Large intestine (tissue), 12 donors: ENCODE results near the gene DBX1. TPM values are rescaled to one million over a fixed set of nuclear protein-coding genes. Genes with fewer than 3 reads are reported as not detected.
"Not testable (repeated sequence)": the region's sequence is repeated elsewhere in the genome, so short reads cannot be mapped to it uniquely, and the experiment has no call there.

Experiments
- DNase-seq, 2 donors: peaks; one replicate each; pipeline versions ENCODE4 v3.0.0 to v3.0.0-alpha.2; 2013
- H3K27ac ChIP-seq: one replicate; pipeline ENCODE4 v1.5.1; 2013; ENCODE audit warnings: low read length
- H3K27me3 ChIP-seq: 2 replicates; pipeline ENCODE4 v1.6.1; 2013; ENCODE audit warnings: low read length; ENCODE audit not compliant: control insufficient read depth, insufficient read depth
- H3K36me3 ChIP-seq: 2 replicates; pipeline ENCODE4 v1.6.1; 2013; ENCODE audit warnings: low read length; ENCODE audit not compliant: control insufficient read depth, insufficient read depth
- H3K4me1 ChIP-seq: one replicate; pipeline ENCODE4 v1.6.1; 2013; ENCODE audit warnings: low read length; ENCODE audit not compliant: control insufficient read depth, insufficient read depth
- H3K4me3 ChIP-seq: one replicate; pipeline ENCODE4 v1.5.1; 2013; ENCODE audit warnings: low read length
- H3K9me3 ChIP-seq: one replicate; pipeline ENCODE4 v1.6.1; 2013; ENCODE audit warnings: mild to moderate bottlenecking, low read depth, low read length, moderate library complexity; ENCODE audit not compliant: control insufficient read depth
- WGBS: methylation state at CpG from one replicate; pipeline ENCODE4 v1.1.5; 2013; ENCODE audit warnings: low lambda C conversion rate; ENCODE audit not compliant: insufficient coverage; 5-methylcytosine and 5-hydroxymethylcytosine counted together
- long read RNA-seq, 11 donors: transcript quantifications; one replicate each; lab custom pipeline, GENCODE V29; 2026
- polyA plus RNA-seq: library from polyadenylated mRNA; unstranded; fragments of 120-200 nt; gene quantifications from one replicate; pipeline ENCODE4 v1.2.1, GENCODE V29; 2013

DBX1 gene, protein sequence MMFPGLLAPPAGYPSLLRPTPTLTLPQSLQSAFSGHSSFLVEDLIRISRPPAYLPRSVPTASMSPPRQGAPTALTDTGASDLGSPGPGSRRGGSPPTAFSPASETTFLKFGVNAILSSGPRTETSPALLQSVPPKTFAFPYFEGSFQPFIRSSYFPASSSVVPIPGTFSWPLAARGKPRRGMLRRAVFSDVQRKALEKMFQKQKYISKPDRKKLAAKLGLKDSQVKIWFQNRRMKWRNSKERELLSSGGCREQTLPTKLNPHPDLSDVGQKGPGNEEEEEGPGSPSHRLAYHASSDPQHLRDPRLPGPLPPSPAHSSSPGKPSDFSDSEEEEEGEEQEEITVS
- not detected for polyA plus RNA-seq
- long read RNA-seq, donor 1, result 0 reads
- long read RNA-seq, donor 2, result 0 reads
- long read RNA-seq, donor 3, result 0 reads
- long read RNA-seq, donor 4, result 0 reads
- long read RNA-seq, donor 5, result 0 reads
- long read RNA-seq, donor 6, result 0 reads
- long read RNA-seq, donor 7, result 0 reads
- long read RNA-seq, donor 8, result 0 reads
- long read RNA-seq, donor 9, result 0 reads
- long read RNA-seq, donor 10, result 0 reads
- long read RNA-seq, donor 11, result 0 reads

DNA sequence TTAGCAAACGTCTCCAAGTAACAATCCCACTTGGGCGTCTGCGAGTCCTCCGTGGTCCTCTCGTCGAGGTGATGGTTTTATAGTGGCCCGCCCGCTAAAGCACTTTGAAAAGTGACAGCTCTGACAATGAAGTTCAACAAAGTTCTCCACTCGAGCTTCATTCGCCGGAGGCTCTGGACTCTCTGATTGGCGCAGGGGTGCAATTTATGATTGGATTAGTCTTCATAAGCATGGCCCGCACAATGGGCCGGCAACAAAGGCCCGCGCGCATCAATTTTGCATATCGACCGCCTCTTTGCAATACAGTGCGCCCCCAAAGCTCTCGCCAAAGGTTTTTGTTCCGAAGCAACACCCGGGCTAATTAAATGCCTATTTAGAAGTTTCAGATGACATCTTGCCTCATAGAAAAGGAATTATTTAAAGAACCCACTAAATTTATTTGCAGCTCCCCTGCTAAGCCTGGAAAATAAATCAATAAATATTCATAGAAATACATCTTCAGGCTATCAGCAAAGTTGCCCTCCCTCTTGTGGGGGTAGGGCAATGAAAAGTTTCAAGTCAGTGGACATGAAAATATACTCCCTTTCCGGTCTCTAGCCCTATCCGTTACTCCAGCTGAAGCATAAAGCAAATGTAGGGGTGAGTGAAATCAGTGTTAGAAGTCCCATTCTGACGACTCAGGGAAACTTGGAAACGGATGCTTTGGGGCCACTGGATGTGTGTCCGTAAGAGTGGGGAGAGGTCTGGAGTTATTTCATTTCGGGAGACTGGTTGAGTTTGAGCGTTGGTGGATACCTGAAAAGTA, at the start of gene DBX1:
Gene DBX1 (minus strand): TSS at position 51 of the 805 bp plus-strand sequence. CDS start 151 bp downstream, outside the sequence.
- Histone ChIP-seq H3K9me3 (peaks cover 22% of the 10 kb centered on the region), H3K36me3 (no peaks in the 10 kb centered on the region), H3K27ac (no peak within 1 kb of the TSS), H3K27me3 (peaks cover 100% of the 10 kb centered on the region), H3K4me3 (no peak within 1 kb of the TSS), H3K4me1 (peaks cover 12% of the 10 kb centered on the region)
- 0% methylated on average over 1 of the region's 30 CpGs for WGBS
- DNase-seq, result no peak

DNA sequence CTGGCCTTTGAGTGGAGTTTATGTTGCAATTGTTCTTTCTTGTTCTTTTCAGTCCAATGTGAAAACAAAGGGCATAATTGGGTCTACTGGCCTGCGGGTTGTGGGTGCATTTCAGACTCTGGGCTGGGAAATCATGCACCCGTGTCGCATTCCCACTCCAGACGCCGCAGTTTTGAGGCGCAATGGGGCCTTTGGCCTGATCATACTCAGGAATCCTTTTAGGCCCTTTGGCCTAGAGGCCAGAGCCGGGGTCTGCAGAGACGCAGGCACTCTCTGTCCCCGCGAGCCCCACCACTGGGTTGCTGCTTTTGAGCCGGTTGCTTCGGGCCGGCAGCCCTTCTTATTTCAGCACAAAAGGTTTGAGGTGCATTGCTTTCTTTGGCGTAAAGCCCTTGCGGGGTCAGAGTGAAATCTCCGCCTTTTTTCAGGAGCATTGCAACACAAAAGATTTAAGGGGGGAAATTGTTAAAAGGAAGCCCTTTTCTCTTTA, 48.4 kb upstream of the DBX1 start:
- Histone ChIP-seq H3K36me3 (no peaks in the 10 kb centered on the region), H3K27me3 (peaks cover 57% of the 10 kb centered on the region), H3K9me3 (no peaks in the 10 kb centered on the region)

DNA sequence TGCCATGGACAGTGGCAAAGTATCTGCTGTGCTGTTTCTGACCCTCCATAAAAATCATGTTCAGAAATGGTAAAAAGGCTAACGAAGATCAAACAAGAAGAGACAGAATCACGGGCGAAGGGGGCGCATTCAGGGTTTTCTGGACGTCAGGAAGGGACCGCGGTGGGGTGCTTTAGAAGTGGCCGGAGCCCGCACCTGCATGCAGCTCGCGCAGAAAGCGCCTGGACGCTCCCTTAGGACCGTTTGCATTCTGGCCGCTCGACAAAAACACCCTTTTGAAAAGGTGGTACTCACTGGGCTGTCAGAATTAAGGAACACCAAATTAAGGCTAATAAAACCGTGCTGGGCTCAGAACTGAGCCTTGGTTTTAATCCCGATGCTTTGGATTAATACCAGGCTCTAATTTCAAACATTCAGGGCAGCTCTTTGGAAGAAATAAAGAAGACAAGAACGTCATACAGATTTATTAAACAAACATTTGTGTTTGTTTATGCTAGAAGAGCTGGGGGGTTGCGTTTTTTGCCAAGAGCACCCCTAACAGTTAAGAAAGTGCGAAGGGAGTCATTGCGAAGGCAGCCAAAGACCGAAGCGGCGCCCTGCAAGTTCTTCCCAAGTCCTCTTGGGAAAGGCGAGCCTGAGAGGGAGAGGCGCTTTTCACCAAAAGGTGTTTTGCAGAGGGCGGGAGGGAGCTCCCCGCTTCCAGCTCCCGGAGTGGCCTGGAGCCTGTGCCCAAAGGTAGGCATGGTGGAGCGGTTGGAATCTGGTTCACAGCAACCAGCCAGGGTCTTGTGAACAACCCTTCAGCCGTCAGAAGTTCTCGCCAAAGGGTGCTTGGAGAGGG, 47.7 kb upstream of the DBX1 start:
- no CpG with 5 or more reads among the region's 33 CpGs for WGBS
- Histone ChIP-seq H3K27me3 (peaks cover 61% of the 10 kb centered on the region), H3K9me3 (no peaks in the 10 kb centered on the region)

More for the DNA sequence above, 48.4 kb upstream of the DBX1 start:
- DNase-seq, result no peak
- no CpG with 5 or more reads among the region's 16 CpGs for WGBS
- Histone ChIP-seq H3K27ac (no peak overlapping the region), H3K4me3 (no peak overlapping the region), H3K4me1 (no peaks in the 10 kb centered on the region)

DNA sequence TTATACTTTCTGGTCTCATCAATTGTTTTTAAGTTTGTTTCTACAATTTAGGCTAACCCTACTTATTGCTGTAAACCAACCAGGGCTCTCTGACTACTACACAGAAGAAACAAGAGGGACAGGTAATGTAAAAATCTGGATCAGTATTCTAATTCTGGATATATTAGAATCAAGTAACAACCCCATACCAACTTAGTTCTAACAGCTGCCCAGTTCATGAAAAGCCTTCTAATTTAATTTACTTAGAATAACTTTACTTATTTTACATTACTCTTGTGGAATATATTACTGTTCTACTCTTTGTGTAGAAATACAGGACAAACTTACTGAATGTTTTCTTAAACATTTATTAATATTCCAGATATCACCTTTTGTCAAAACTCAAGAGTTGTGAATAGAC, 45.5 kb upstream of the DBX1 start:
- no peak for DNase-seq
- Histone ChIP-seq H3K27me3 (peaks cover 58% of the 10 kb centered on the region), H3K27ac (no peak overlapping the region), H3K4me1 (no peaks in the 10 kb centered on the region), H3K4me3 (no peak overlapping the region), H3K9me3 (no peaks in the 10 kb centered on the region), H3K36me3 (no peaks in the 10 kb centered on the region)

More for the DNA sequence above, 47.7 kb upstream of the DBX1 start:
- no peak for DNase-seq
- H3K4me3 ChIP-seq, result no peak overlapping the region
- H3K36me3 ChIP-seq, result no peaks in the 10 kb centered on the region
- H3K4me1 ChIP-seq, result no peaks in the 10 kb centered on the region
- H3K27ac ChIP-seq, result no peak overlapping the region

DNA sequence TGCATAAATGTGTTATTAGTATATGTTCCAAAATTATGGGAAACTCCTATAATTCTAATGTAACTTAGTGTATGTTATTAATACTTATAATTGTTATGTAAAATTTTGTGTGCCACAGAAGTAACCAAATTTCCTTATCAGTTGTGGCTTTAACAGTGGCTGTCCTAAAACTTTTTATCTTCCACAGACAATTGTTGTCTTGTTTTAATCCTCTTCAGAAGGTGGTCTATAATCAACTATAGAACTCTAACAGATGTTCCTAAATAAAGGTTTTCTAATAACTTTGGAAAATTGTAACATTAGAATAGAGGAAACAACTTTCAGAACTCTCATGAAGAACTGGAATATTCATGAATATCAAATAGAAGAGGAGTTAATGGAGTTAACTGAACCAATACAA, 44.4 kb upstream of the DBX1 start:
- no peak overlapping the region for H3K4me3 ChIP-seq
- no peak overlapping the region for H3K27ac ChIP-seq
- peaks cover 47% of the 10 kb centered on the region for H3K27me3 ChIP-seq
- no peaks in the 10 kb centered on the region for H3K4me1 ChIP-seq
- H3K36me3 ChIP-seq, result no peaks in the 10 kb centered on the region
- no peaks in the 10 kb centered on the region for H3K9me3 ChIP-seq
- DNase-seq, result no peak

DNA sequence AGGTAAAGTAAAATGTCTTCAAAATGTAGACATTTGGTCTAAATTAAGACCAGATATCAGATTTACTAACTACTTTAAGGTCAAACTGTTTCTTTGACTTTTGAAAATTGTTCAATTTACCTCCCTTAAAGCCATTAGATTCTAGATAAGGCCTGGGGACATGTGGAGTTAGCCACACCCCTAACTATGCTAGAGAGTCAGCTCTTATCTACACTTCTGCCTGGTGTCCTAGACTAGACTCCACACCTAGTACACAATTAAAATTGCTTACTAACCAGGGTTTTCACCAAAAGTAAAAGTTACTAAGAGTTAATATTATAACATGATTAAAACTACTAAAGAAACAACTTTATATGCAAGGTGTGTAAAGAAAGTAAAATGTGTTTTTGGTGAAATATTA, 43.6 kb upstream of the DBX1 start:
- no peak overlapping the region for H3K27ac ChIP-seq
- H3K4me3 ChIP-seq, result no peak overlapping the region
- DNase-seq, result no peak
- no peaks in the 10 kb centered on the region for H3K9me3 ChIP-seq
- no peaks in the 10 kb centered on the region for H3K36me3 ChIP-seq
- H3K27me3 ChIP-seq, result peaks cover 38% of the 10 kb centered on the region
- no peaks in the 10 kb centered on the region for H3K4me1 ChIP-seq

DNA sequence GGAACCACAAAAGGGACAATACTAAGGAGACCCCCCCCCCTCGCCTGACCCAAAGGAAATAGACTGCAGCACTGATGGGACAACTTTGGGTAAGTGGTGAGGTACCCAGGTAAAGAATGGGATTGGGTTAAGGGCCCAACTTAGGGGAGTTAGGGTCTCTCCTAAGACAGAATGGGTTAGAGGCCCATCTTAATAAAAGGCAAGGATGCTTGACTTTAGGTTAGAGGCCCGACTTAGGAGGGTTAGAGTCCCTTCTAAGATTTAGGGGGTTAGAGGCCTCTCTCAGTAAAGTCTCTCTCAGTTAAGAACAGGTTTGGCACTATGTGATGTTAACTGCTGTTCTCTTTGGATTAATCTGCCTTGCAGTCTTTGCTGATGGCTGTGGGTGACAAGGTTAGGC, 41.0 kb upstream of the DBX1 start:
- Histone ChIP-seq H3K4me1 (no peaks in the 10 kb centered on the region), H3K4me3 (no peak overlapping the region), H3K9me3 (no peaks in the 10 kb centered on the region), H3K36me3 (no peaks in the 10 kb centered on the region), H3K27ac (no peak overlapping the region), H3K27me3 (peaks cover 16% of the 10 kb centered on the region)
- no CpG with 5 or more reads among the region's 2 CpGs for WGBS
- no peak for DNase-seq

DNA sequence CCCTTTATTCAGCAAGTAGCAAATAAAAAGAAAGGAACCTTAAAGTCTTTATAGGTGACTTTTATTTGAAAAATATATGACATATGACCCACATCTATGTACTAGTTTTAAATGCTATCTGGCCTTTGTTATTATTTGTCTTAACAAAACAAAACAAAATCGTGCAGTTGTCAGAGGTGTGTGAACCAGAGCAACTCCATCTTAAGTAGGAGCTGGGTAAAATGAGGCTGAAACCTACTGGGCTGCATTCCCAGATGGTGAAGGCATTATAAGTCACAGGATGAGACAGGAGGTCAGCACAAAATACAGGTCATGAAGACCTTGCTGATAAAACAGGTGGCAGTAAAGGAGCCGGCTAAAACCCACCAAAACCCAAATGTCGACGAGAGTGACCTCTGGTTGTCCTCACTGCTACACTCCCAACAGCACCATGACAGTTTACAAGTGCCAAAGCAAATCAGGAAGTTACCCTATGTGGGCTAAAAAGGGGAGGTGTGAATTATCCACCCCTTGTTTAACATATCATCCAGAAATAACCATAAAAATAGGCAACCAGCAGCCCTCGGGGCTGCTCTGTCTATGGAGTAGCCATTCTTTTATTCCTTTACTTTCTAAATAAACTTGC, 40.2 kb upstream of the DBX1 start:
- not testable (repeated sequence) for H3K4me1 ChIP-seq, H3K9me3 ChIP-seq, H3K27ac ChIP-seq, DNase-seq, H3K4me3 ChIP-seq, H3K36me3 ChIP-seq
- H3K27me3 ChIP-seq, result peaks cover 13% of the 10 kb centered on the region
- WGBS, result no CpG with 5 or more reads among the region's 5 CpGs

DNA sequence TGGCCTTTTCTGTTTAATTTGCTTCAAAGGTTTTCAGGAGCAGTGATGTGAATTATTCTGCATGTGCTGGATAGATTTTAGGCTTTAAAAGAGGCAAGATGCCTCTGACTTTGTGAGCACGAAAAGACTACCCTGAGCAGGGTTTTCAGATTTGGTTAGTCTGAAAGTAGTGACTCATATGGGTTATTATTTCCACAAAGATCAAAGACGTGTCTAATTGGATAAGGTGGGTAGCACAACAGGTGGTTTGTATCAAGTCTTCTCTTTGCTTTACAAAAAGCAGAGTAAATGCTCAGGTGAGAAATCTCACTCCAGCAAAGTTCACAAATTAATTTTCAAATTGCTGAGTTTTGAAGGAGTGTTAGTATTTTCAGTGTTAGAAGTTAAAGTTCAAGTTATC, 37.6 kb upstream of the DBX1 start:
- Histone ChIP-seq H3K4me3 (no peak overlapping the region), H3K27ac (no peak overlapping the region), H3K9me3 (no peaks in the 10 kb centered on the region), H3K4me1 (no peaks in the 10 kb centered on the region), H3K36me3 (no peaks in the 10 kb centered on the region), H3K27me3 (peaks cover 7% of the 10 kb centered on the region)
- no peak for DNase-seq
- WGBS, result 17% methylated on average over 1 of the region's 2 CpGs
